GM18858 (cell line): ENCODE data around the gene TCEAL7.

Source experiments
- ATAC-seq: cut with Tn5 transposase; IDR thresholded peaks from one replicate; pipeline ENCODE4 v1.9.1; 2021; ENCODE audit not compliant: unreplicated experiment

TCEAL7 gene

GRCh38 chrX:103363046-103363445, 33.0 kb downstream of the TCEAL7 start:
- ATAC-seq, result no peak

DNA sequence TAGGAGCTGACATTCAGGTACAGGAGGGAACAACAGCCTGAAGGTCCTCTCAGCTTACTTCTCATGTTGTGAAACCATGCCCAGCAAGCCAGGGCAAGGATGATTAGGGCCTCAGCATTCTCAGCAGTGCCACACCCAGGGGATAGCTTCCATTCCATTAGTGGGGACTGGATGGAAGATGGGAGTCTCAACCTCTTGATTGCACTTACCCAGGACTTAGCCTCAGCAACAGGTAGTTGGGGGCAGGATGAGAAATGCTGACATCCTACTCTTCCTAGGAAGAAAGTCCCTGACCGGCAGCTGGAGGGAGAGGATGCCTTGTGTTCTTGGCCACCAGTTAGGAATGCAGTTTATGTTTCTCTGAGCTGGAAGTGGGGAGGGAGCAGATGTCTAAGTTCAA, 37.5 kb downstream of the TCEAL7 start:
- ATAC-seq, result no peak

DNA sequence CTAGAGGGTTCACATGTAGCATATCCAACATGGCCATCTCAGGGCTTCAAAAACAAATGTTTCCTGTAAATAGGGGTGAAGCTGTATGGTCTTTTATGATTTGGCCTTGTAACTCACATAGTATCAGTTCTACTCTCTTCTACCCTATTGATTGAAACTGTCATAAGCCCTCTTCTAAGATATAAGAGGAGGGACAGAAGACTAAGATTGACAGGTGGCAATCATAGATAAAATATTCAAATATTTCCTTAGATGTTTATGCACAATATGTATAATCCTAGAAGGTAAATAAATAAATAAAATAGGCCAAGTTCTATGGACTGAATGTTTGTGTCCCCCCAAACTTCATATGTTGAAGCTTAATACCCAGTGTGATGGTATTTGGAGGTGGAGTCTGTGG, 39.4 kb downstream of the TCEAL7 start:
- ATAC-seq, result no peak

DNA sequence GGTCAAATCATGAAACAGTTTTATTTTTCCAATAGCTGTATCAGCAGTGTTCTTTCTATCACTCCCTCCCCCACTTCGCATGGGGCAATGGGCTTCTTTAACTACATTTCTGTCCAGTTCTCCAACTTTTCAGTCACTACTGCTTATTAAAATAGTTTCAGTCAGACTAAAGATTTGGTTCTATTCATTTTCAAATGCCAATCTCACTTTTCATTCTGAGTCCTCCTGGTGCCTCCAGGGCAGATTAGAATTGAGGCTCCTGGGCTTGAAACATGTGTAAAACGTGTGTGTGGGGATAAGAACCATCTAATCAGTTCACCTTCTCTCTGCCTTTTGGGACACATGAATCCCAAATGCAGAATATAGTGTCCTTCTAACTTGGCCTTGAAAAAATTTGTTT, 42.8 kb downstream of the TCEAL7 start:
- no peak for ATAC-seq

DNA sequence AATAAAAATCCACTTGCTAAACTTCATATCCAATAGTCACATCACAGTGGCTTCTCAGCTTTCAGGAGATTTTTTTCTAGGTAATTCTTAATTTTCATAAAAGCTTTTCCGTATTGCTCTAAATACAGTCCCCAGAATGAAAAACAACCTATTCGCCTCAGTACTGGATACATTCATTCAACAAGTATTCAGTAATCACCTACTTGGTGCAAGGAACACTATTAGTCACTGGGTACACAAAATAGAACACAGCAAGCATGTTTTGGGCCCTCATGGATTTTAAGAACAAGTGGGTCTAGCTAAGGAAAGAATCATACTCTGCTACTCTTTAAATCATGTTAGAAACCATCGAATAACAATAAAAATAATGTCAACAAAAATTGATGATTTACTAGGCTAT, 43.5 kb downstream of the TCEAL7 start:
- no peak for ATAC-seq

DNA sequence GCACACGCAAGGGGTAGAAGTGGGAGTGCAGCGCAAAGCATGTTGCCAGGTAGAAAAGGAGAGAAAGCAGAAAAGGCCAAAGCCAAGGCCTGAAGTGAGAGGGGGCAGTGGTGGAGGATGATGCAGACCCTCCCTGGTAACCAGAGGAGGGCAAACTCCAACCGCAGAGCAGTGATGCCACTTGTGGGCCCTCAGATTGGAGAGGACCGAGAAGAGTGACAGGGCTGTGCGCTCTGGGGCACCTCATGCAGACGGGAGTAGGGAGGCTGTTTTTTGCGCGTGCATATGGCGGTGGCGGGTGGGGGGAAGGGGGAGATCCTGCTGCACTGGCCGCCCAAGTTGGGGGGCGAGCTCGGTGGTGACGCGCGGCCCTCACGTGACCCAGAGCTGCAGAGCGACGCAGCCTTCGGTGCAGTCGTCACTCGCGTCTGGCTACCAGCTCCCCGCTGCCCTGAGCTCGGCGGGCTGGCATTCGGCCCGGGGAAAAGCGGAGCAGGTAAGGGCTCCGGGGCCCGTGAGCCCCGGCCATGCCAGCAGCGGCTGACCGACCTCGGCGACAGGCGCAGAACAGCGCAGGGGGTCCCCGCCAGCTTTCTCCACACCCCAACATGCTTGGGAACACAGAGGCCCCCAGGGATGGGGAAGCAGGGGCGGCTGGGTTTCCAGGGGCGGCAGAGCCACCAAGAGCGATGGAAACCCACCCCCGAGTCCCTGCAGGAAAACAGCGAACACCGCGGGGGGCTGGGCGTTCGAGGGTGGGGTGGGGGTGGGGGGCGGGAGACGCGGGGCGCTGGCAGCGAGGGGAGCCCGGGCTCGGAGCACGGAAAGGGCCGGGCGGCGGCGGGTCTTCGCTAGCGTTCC, 46.3 kb downstream of the TCEAL7 start, which contains the start of gene BEX3:
Gene BEX3 (plus strand): TSS at position 421 of the 861 bp plus-strand sequence. CDS start 984 bp downstream, outside the sequence.
- ATAC-seq, result no peak

DNA sequence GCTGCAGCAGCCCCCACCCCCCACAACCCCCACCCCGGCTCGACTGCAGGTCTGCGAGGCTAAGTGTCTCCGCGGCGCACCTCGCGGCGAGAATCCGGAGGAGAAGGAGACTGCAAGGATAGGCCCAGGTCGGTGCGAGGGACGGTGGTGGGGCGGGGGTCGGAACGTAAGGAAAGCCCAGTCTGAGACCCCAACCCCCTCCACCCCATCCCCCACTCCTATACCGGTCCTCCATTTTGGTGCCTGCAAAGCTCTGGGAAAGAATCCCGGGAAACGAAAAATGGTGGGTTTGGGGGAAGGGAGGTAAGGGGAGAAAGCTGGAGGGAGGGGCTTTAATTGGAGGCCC, 46.9 kb downstream of the TCEAL7 start:
- ATAC-seq, result no peak

- no peak for ATAC-seq
Observed at GRCh38 chrX:103378990-103379389, 49.0 kb downstream of the TCEAL7 start.
